Uterus (tissue), 2 donors: Measurements from ENCODE around the gene ARHGEF19.

Experiments used
- CTCF ChIP-seq, 4 experiments: fragments of 200-600 bp in 2 of 4; fragments of 450-650 bp in 2 of 4; sonication (generic) in 2 of 4; IDR thresholded peaks; one replicate each; pipeline ENCODE4 v1.5.1; 2016 to 2019; ENCODE audit warnings: antibody characterized with exemption in 4 of 4, mild to moderate bottlenecking in 2 of 4, moderate library complexity in 1 of 4
- POLR2A ChIP-seq, 2 donors: fragments of 450-650 bp; IDR thresholded peaks; one replicate each; pipeline ENCODE4 v1.6.1; 2016; ENCODE audit warnings: antibody characterized with exemption in 2 of 2, mild to moderate bottlenecking in 1 of 2, moderate library complexity in 1 of 2

GRCh38 chr1:16254263-16254928 lies 41.9 kb upstream of the ARHGEF19 start:
- TF ChIP-seq CTCF (IDR thresholded peaks at IDR 0.05) (no peak), POLR2A (IDR thresholded peaks at IDR 0.05) (no peak)
